ENCODE data around the gene VAV2.

The VAV2 gene

DNA sequence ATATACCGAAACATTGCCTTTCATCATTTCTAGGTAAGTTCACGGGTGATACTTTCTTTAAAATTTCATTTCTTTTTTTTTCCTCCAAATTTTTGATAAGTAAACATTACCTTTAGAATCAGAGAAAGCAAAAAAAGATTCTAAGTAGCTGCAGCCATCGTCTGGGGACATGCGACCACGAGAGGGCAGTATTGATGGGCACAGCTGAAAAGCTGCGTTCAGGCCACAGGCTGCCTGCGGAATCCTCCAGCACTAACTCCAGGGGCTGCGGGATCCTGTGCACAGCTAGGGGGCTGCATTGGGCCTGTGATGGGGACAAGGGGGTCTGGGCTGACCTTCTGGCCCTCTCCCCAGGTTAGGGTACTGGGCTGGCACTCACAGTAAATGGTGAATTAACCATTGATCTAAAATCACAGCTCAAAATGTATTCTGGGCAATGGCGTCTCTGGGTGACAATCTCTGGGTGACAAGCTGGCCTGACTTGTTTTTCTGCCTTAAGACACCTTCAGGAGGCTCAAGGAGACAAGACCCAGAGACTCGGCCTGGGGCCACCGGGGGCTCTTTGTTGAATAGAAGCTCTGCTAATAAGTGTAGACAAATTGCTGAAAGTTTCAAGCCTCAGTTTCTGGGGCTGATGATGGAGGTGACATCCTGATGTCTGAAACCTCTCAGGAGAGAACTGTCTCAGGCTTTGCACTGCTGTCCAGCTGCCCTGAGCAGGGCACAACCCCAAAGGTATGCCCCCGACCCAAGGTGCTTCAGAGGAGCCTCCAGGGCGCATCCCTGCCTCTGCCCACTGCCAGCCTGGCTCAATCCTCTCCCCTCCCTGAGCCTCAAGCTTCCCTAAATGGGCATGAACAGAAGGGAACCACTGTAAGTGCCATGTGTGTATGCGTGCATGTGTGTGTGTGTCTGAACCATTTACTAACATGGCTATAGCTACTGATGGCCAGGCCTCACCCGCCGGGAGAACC lies 209.7 kb downstream of the VAV2 start:
- peak; percentile 52 to 60 for DNase-seq (ENCODE audit: low read depth in 2 of 2)

DNA sequence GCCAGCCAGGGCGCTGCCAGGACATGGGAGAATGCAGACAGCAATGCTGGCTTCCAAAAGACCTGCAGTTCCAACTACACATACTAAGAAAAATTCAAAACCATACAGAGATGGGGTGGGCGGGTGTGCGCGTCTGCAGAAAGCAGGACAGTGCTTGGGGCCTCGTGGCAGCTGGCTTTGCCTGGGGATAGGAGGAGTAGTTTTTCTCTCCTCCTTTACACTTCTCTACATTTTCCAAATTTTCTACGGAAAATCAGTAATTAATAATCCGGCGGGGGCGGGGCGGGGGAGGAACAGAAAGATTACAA lies 210.3 kb downstream of the VAV2 start:
- no peak for DNase-seq (ENCODE audit: low read depth in 2 of 2)

DNA sequence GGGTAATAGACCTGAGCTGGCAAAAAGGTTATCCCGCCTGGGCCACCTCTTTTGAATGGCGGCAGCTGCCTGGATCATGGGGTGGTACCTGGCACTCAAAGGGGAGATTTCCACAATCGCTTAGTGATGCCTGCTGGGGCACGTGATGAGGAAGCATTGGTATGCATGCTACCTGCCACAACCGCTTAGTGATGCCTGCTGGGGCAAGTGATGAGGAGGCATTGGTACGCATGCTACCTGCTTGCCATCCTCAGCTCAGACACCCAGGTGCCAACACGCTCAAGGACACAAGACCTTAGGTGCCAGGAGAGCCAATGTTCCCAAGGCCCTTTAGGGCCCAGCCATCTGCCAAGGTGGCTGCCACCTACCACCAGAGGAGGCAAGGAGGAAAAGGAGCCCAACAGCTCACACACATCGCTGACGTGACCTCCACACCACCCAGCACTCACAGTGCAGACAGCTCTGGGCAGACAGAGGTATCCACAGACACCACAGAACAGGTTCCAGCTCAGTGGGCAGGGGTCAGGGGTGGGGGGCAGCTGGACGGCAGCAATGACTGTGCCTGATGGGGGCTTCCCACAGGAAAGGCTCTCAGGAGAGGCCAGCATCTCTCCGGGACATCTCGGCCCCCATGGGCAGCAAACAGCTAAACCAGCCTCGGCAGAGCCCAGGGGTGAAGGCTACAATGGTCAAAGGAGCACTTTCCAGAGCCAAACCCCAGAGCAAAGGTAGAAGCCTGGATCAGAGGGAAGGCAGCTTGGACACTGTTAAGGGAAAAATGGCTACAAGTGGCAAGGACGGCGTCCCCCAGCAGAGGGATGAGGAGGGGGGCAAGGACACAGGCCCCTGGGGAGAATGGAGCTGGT lies 210.9 kb downstream of the VAV2 start:
- DNase-seq (ENCODE audit: low read depth in 2 of 2) = no peak

DNA sequence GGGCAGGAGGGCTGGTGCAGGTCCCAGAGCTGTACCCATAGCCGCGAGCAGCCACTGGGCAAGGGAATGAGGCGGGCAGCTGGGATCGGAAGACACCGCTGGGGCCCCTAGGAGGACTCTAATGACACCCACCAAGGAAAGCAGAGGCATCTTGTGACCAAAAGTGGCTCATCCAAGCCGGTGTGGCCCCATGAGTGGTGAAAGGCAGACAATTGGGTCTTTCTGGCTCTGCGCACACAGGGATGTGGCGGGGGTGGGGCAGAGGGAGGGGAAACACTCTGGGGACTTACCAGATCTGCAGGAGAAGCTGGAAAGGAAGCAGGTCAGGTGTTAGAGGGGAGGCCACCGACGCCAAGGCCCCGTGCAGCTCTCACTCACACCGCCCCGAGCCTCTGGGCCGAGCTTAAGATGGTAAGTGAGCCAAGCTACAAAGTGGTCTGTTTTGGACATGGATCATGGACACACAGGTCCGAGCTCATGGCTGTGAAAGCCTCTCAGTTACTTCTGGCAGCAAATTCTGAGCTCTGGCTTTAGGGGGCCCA lies 211.6 kb downstream of the VAV2 start:
- DNase-seq (ENCODE audit: low read depth in 2 of 2) = no peak

DNA sequence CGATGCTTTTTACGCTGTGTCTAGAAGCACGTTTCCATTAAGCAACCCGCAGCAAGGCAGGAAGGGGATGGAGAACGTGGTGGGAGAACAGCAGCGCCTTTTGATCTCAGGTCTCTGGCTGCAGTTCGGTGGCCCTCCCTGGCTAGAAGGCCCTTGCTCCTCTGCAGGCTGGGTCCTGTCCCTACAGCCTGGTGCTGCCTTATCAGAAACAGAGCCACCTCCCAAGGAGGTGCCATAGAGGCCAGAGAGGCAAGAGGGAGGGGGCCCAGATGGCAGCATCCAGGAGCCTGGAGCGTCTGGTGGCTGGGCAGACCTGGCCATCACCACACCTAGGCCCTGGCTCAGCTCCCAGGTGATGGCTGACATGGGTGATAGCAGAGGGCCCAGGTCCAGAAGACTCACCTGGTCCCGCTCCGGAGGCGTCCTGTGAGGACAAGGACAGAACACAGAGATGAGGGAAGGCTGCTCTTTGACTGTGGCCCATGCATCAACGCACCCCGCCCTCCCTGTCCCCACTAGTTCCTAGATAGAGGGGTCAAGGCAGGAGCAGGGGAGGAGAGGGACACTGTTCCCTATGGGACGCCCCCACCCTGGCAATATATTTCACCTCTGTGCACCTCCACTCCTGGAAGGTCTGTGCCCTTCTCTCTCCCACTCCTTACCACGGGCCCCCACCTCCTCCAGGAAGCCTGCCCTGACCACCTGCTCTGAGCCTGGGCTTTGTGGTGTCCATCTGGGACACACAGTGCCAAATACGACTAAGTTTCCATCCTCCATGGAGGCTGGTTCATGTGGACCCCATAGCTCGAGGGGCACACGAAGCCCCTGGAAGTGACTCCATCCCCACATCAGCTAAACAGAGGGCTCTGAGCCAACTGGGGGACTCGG lies 212.4 kb downstream of the VAV2 start:
- DNase-seq (ENCODE audit: low read depth in 2 of 2) = no peak

DNA sequence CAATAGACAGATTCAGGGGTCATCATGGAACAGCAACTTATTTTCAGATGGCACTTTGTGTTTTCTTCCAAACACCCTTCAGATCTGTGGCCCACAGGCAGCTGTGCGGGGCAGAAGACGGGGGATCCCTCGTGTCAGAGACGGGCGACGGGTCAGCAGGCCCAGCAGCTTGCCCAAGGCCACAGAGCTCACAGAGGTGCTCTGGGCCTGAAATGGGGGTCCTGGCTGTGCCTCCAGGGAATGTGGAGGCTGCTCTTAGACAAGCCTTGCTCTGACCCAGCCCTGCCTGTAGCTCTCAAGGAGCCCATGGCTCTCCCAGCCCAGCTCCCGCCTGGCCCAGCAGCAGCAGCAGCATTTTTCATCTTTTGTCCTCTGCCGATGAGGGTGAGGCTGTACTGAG lies 213.0 kb downstream of the VAV2 start:
- no peak for DNase-seq (ENCODE audit: low read depth in 2 of 2)

DNA sequence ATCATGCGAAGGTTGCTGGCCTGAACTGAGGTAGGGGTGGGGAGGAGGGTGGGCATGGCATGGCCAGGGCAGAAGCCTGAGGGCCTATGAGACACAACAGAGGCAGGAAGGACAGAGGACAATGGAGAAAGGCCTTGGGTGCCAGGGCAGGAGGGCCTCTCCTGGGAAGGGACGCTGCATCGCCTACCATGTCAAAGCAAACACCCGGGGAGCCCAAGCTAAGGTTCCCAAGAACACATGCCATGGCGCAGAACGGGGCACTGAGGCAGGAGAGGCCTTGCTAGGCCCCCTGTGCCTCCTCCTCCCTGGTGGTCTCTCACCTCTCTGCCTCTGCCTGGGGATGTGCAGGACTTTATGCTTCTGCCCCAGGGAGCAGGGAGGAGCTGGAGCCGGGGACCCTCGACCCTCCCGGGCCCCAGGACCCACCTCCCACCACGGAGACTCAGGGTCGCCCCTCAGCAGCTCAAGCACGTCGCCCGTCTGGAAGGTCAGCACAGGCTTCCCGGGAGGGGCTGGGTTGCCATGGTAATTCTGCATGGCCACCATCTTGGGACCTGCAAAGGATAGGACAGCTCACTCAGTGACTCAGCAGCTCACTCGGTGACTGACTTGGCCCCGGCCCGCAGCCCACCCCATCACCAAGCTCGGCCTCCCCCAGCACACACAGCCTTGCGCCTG lies 213.6 kb downstream of the VAV2 start:
- DNase-seq (ENCODE audit: low read depth in 2 of 2) = no peak

DNA sequence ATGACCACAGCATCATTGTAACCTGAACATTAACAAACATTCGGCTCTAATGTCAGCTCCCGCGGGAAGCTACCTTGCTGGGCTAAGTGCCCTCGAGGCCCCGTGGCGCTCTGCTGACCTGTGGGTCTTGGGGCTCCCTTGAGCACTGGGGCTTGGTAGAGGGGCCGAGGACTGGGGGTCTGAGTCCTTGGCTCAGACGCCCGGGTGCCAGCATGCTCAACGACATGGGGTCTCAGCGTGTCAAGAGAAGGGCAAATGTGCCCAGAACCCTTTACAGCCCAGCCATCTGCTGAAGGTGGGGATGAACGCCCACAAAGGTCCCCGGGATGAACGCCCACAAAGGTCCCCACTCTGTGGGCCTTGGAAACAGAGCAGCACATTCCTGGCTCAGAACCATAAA lies 214.3 kb downstream of the VAV2 start:
- DNase-seq (ENCODE audit: low read depth in 2 of 2) = no peak

DNA sequence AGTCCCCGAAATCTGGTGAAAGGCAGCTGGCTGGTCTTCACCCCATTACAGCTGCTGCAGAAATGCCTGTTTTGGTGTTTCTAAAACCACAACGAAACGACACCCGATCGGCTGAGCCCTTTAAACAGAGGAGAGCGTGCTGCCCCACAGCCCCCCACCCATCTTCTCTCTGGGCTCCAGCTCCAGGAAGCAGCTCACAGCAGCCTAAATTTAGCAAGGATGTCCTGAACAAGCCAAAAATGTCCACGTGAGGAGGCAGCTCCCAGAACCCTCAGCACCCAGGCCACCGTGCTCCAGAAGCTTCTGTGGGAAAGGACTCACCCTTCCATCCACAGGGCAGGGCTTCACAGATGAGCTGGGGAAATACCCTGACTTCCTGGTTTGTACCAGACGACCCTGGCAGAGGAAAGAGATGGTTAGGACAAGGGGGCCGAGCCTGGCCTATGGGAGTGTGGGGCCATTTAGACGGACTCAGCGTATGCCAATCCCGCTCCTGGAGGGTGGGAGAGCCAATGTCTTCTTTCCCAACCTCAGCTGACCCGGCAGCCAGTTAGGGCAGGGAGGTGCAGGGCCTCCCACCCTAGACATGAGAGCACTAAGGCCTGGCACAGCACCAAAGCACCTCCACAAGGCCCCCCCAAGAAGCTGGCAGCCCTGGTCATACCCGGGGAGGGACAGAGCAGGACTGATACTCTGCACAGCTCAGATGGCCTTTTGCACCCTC lies 214.9 kb downstream of the VAV2 start:
- no peak for DNase-seq (ENCODE audit: low read depth in 2 of 2)

DNA sequence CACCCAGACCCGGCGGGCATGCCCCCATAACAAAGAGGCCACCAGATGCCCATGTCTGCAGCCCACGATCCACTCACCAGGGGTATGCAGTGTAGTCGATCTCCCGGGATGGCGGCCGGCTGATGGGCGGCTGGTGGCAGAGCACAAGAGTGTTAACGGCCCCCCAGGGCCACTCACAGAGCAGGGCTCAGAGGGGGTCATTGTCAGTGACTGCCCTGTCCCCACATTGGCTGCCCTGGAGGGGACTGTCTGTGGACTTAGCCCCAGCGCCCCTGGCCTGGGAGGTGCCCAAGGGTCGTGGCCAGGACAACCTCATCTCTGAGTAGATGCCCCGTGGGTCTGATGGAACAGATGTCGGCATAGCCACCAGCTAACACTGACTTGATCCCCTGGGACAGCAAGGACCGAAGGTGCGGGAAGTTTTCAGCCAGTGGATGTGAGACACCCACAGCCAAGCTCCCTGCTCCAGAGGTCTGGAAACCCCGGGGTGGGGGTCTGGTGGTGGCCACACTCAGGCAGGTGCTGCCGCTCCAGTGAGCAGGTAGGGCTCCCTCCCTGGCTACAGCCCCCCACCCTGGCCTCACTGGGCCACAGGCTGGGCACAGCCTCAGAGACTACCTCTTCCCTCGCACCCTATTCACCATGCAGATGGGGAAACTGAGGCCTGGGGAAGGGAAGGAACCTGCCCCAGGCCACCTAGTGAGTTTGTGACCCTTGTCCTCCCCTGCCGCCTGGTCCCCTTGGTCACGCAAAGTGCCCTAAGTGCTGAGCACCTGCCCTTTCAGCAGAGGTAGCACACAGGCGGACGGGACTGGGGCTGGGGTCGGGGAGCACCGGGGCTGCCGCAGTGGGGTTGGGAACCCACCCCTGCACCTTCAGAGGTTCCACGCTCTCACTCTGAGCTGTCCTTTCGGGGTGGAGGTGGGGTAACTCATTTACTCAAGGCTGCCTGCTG lies 215.9 kb downstream of the VAV2 start:
- no peak for DNase-seq (ENCODE audit: low read depth in 2 of 2)

DNA sequence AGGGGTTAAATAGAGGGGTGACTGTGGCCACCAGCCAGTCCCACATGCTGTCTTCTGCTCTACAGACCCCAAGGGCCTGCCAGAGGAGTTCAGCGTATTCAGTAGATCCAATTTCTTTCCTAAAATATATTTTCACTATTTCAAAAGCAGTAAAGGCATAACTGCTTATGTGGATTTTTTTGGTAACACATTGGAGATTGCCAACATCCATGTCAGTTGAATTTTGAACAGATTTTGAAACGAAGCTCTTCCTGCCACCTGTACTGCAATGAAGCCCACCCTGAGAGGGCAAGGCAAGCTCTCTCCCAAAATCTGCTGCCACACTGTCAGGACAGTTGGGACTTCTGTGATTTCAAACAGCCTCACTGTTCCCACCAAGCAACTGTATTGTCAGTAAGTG lies 216.8 kb downstream of the VAV2 start:
- DNase-seq (ENCODE audit: low read depth in 2 of 2) = no peak

DNA sequence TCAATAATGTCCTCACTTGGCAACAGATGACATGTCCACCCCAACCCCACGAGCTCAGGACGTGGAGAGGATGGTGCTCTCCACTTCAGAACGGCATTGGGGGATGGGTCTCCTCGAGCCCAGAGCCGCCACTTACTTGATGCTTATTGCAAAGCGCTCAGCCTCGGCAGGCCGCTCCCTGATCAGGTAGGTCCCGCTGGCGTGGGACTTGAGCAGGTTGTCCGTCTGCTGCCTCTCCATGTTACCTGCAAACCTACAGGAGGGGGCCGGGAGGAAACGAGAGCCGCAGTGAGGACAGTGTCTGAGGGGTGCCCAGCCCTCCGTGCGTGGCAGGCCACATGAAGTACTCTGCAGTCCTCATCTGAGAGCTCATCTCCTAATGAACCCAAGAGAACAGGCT lies 217.3 kb downstream of the VAV2 start:
- DNase-seq (ENCODE audit: low read depth in 2 of 2) = no peak

DNA sequence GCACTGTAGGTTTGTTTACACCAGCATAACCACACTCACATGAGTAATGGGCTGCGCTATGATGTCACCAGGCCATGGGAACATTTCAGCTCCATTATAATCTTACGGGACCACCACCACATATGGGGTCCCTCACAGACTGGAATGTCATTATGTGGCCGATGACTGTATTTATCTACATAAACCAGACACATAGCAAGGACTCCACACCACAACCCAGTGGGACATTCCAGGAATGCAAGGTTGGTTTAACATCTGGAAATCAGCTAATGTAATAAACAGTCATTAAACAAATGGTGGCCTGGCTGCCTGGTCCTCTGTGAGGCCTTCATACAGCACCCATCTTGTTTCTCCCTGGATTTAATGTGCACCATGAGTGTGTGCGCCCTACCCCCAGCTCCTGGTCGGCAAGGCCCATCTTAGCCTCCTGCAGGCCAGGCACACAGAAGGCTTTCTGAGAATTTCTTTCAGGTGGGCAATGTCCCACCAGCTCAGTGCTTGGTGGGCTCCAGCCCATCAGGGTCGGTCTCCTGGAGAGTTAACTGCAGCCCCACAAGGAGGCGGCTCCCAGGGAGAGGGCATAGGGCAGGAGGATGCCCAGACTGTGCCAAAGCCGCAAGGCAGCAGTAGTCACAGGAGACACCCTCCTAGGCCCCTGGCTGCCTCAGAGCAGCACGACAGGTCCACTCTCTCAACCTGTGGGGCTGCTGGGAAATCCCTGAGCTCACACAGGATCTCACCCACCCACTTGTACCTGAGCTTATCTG lies 218.1 kb downstream of the VAV2 start:
- no peak for DNase-seq (ENCODE audit: low read depth in 2 of 2)

DNA sequence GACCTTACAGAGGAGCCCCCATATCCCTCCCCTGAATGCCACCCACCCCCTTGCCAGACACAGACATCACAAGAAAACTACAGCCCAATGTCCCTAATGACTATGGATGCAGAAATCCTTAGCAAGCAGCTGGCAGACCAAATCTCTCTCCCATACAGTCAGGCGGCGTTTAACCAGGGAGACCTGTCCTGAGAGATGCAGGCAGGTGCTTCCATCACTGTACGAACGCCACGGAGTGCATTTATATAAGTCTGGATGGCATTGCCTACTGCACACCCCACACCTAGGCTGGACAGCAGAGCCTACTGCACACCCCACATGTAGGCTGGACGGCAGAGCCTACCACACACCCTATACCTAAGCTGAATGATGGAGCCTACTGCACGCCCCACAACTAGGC lies 219.5 kb downstream of the VAV2 start:
- no peak for DNase-seq (ENCODE audit: low read depth in 2 of 2)

DNA sequence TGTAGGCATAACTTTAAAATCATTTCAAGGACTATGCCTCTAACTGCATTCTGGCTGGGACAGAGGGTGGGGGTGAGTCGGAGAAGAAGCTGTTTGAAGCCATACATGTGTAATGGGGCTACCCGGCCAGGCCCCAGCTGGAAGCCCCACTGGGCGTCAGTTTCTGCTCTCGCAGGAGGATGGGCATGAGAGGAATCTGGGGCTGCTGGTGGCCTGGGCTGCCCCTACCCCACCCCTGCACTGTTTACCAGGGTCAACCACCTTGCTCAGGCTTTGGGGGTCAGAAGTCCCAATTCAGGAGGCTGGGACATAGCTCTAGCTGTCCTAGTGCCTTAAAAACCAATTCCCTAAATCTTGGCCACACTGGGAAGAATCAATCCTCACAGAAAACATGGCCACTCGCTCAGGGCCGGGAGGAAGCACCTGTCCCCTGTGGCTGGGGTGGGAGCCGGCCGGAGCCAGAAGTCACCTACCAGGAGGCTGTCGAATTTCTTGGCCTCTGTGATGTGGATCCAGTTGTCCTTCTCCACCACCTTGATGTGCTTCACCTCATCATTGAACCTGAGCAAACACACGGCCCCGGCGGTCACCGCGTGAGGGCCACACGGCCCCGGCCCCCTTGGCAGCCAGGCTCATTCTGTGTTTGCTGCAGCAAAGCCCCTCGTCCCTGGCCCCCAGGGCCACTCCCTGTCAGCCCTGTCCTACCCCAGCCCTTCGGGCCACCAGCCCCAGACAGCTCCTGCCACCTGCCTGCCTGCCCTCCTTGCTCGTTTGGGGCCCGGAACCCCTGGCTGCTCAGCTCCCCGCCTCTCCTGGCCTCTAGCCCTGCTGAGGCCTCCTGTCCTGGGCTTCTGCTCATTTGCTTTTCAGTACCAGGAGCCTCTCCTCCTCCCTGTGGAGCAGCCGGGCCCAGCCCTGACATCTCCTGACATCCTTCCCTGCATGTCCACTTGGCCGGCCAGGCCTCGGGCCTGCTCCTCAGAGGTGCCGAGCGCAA lies 220.3 kb downstream of the VAV2 start:
- no peak for DNase-seq (ENCODE audit: low read depth in 2 of 2)

DNA sequence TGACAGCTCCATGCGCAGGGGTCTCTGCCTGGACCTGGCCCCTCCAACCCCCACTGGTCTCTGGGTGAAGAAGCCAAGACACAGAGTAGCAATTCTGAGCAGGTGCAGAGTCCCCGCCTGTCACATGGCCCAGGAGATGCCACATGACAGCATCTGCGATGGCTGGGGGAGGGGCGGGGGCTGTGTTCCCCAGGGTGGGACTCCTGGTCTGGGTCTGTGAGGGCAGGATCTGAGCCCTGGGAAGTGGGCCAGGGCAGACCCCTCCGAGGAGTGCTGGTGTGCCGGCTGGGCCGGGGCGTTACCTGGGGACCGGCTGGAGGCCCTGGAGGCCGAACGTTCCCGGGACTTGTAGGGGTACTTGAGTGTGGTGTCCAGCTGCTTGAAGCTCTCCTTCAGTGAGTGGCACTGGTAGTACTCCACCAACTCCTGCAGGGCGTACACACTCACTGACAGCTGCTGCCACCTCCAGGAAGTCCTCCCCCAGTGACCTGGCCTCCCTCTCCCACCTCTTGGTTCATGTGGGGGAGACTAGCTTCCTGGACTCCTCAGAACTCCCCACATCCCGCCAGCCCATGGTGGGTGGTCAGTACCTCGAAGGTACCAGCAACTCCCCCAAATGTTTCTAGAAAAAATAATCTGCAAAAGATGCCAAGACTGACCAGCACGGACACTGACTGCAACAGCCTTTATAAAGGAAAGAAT lies 221.9 kb downstream of the VAV2 start:
- no peak for DNase-seq (ENCODE audit: low read depth in 2 of 2)
